ENCODE data around the gene GRXCR1.

GRXCR1 gene

GRCh38 chr4:42945874-42946273 is 53.4 kb downstream of the GRXCR1 start:
- Histone ChIP-seq H3K9me3 (ENCODE audit: control insufficient read depth, low read length) (no peaks in the 10 kb centered on the region), H3K4me3 (ENCODE audit: low read depth, low read length) (no peak overlapping the region), H3K27ac (no peak overlapping the region), H3K27me3 (ENCODE audit: control insufficient read depth, insufficient read depth, low read length) (no peaks in the 10 kb centered on the region), H3K4me1 (no peaks in the 10 kb centered on the region), H3K4me2 (ENCODE audit: low read length) (no peak overlapping the region), H3K79me2 (no peaks in the 10 kb centered on the region), H2AFZ (no peak overlapping the region), H3K9ac (no peak overlapping the region), H3K36me3 (ENCODE audit: control insufficient read depth, insufficient read depth, low read length) (no peaks in the 10 kb centered on the region)
- no peak for TF ChIP-seq CTCF (IDR thresholded peaks at IDR 0.05)

- Histone ChIP-seq H3K36me3 (ENCODE audit: control insufficient read depth, insufficient read depth, low read length) (no peaks in the 10 kb centered on the region), H2AFZ (no peak overlapping the region), H3K27me3 (ENCODE audit: control insufficient read depth, insufficient read depth, low read length) (no peaks in the 10 kb centered on the region), H3K4me1 (no peaks in the 10 kb centered on the region), H3K27ac (no peak overlapping the region), H3K4me2 (ENCODE audit: low read length) (no peak overlapping the region), H3K9ac (no peak overlapping the region), H3K9me3 (ENCODE audit: control insufficient read depth, low read length) (no peaks in the 10 kb centered on the region), H3K79me2 (no peaks in the 10 kb centered on the region), H3K4me3 (ENCODE audit: low read depth, low read length) (no peak overlapping the region)
- no peak for TF ChIP-seq CTCF (IDR thresholded peaks at IDR 0.05)
Observed at GRCh38 chr4:42953321-42953720, 60.8 kb downstream of the GRXCR1 start.

- Histone ChIP-seq H3K27ac (no peak overlapping the region), H3K79me2 (no peaks in the 10 kb centered on the region), H3K4me3 (ENCODE audit: low read depth, low read length) (no peak overlapping the region), H3K9me3 (ENCODE audit: control insufficient read depth, low read length) (no peaks in the 10 kb centered on the region), H3K9ac (no peak overlapping the region), H3K4me1 (no peaks in the 10 kb centered on the region), H2AFZ (no peak overlapping the region), H3K36me3 (ENCODE audit: control insufficient read depth, insufficient read depth, low read length) (no peaks in the 10 kb centered on the region), H3K27me3 (ENCODE audit: control insufficient read depth, insufficient read depth, low read length) (no peaks in the 10 kb centered on the region), H3K4me2 (ENCODE audit: low read length) (no peak overlapping the region)
- TF ChIP-seq CTCF (IDR thresholded peaks at IDR 0.05) = no peak
Observed at GRCh38 chr4:42954963-42955669, 62.6 kb downstream of the GRXCR1 start.

- no peak overlapping the region for H3K9ac ChIP-seq
- no peaks in the 10 kb centered on the region for H3K4me1 ChIP-seq
- no peaks in the 10 kb centered on the region for H3K27me3 ChIP-seq (ENCODE audit: control insufficient read depth, insufficient read depth, low read length)
- H3K4me3 ChIP-seq (ENCODE audit: low read depth, low read length) = no peak overlapping the region
- no peak overlapping the region for H3K27ac ChIP-seq
- no peaks in the 10 kb centered on the region for H3K9me3 ChIP-seq (ENCODE audit: control insufficient read depth, low read length)
- H3K36me3 ChIP-seq (ENCODE audit: control insufficient read depth, insufficient read depth, low read length) = no peaks in the 10 kb centered on the region
- no peak overlapping the region for H2AFZ ChIP-seq
- no peak overlapping the region for H3K4me2 ChIP-seq (ENCODE audit: low read length)
- no peaks in the 10 kb centered on the region for H3K79me2 ChIP-seq
- no peak for TF ChIP-seq CTCF (IDR thresholded peaks at IDR 0.05)
Observed at GRCh38 chr4:42955746-42956505, 63.4 kb downstream of the GRXCR1 start.

Data from parathyroid adenoma (tissue), 2 donors.